Stimulated activated CD8-positive, alpha-beta memory T cell treated with anti-CD3 and anti-CD28 coated beads, Interleukin-2, amount 100 ng/mL, for 1 hour (primary cell): Measurements from ENCODE around the gene VWA3A.
"Not testable (repeated sequence)": the region's sequence is repeated elsewhere in the genome, so short reads cannot be mapped to it uniquely, and the experiment has no call there.

Experiments
- DNase-seq, 2 donors: peaks; one replicate each; pipeline ENCODE4 v3.0.0-alpha.2; 2020; ENCODE audit warnings: low read depth in 2 of 2

VWA3A gene

GRCh38 chr16:22086440-22086839, 5.9 kb upstream of the VWA3A start:
- no peak for DNase-seq

DNA sequence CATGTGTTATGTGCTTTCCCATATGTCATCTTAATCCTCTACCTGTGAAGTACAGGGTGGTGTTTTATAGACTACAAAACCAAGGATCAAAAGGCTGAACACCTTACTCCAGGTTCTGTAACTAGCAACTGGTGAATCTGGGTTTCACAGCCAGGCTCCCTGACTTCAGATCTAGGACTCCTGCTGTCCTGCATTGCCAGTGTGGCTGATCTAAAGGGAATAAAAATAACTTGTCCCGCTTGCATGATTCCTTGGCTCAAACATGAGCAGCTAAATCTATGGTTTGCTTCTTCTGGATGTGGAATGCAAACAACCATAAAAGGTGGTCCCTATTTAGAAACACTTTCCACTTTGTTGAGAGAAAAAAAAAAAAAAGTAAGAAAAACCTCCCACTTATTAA, 3.7 kb upstream of the VWA3A start:
- no peak for DNase-seq

DNA sequence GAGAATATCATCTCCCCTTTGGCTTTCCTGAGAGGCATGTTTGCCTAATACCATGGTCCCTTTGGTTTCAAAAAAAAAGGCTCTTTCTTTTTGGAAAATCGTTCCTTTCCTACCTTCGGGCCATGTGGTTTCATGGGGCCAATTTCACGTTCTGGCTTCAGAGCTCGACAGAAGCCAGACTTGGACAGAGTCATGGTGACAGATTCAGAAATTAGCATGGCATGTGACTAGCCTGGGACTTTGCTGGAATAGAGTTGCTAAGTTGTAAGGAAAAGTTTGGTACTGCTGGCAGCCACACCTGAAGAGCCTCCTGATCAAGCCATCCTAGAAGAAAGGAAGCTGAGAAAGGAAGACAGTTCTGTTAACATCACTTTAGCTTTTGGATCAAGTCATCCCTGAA, 2.4 kb upstream of the VWA3A start:
- no peak for DNase-seq

DNA sequence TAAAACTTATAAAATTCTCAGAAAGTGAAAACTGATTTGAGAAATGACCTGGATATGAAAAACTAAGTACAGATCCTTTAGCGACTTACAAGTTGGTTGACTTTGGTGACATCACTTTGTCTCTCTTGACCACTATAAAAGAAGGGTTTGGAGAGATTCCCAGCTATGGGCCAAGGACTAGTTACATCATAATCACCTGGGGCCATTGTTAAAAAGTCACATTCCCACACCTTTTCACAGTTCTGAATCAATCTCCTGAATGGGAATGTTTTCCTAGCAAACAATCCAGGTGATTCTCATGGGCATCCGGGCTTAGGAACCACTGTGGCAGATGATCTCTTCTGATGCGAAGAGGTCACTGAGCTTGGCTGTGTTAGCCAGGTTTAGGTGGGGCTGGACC, 620 bp upstream of the VWA3A start:
- no peak for DNase-seq

DNA sequence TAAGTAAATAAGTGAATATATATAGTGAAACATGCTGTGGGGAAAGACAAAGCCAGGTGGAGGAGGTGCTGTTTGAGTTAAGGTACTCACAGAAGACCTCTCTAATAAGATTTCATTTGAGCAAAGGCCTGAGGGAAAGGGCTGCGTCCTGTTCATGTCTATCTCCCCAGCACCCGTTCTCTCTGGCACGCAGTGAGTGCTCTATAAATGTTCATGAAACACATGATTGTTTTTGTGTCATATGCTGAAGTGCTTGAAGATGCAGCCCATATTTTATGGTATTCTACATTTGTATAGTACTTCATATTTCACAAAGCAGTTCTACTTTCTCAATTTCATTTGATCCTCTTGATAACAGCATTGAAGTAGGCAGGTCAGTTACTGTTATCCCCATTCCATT, 990 bp downstream of the VWA3A start:
- no peak for DNase-seq

- no peak for DNase-seq
These were observed 1.7 kb downstream of the VWA3A start for GRCh38 chr16:22093996-22094395.

DNA sequence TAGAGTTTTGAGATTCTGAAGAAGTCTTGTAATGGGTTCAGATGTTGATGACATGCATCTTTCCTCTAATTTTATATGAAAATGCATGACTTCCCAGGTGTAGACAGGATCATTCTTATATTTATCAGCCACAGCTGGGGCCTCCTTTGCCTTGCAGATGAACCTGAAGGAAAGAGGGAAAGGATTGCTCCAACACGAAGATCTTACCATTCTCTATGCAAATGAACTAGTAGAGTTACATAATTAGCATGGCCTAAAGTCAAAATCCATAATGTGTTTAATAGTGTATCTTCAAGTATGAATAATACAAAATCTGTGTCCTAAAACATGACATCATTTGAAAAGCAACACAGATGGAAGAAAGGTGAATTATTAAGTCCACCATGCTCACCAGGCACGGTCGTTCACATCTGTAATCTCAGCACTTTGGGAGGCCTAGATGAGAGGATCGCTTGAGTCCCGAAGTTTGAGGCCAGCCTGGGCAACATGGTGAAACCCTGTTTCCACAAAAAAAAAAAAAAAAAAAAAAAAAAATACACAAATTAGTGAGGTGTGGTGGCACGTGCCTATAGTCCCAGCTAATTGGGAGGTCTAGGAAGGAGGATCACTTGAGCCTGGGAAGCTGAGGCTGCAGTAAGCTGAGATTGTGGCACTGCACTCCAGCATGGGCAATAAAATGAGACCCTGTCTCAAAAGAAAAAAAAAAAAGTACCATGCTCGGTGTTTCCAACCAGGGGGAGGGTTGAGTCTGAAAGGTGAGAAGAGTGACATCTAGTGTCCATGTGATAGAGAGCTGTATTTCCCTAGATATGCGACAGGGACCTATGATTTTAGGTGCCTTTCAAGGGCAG, 6.3 kb downstream of the VWA3A start:
- DNase-seq: no peak

- no peak for DNase-seq
These were observed 7.1 kb downstream of the VWA3A start for GRCh38 chr16:22099256-22099975.

GRCh38 chr16:22103441-22103840, 11.1 kb downstream of the VWA3A start:
- DNase-seq: no peak

GRCh38 chr16:22109258-22109898, 17.0 kb downstream of the VWA3A start:
- DNase-seq: no peak

- DNase-seq: not testable (repeated sequence)
These were observed 19.3 kb downstream of the VWA3A start for GRCh38 chr16:22111629-22112028.

DNA sequence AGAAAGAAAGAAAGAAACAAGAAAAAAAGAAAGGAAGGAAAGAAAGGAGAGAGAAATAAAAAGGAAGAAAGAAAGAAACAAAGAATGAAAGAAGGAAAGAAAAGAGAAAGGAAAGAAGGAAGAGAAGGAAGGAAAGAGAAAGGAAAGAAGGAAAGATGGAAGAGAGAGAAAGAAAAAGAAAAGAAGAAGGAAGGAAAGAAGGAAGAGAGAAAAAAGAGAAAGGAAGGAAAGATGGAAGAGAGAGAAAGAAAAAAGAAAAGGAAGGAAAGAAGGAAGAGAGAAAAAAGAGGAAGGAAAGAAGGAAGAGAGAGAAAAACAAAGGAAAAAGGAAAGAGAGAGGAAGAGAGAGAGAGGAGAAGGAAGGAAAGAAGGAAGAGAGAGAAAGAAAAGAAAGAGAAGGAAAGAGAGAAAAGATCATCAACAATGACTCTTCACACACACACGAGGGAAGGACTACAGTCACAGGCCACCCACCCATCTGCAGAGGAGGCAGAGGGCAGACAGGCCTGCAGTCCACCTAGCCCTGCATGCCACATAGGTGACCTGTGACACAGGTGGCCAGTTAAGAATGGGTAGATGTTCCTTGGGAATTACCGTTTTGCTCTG, 23.9 kb downstream of the VWA3A start:
- no peak for DNase-seq

DNA sequence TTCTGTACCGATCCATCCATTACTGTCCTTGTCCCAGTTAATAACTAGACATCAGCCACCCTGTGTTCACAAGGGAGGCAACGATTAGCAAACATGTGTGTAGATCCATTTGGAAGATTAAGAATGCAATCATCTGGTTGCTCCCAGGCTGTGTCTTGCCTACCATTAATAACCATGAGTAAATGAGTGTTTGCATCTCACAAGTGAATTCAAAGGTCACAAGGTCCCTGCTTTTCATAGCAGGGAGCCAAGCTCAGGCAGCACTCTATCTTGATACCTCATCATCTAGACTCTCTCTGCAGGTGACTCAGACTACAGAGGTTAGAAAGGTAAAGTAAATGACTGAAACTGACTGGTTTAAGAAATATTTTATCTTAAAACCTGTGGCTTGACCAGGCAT, 25.3 kb downstream of the VWA3A start:
- no peak for DNase-seq

GRCh38 chr16:22120440-22120839, 28.1 kb downstream of the VWA3A start:
- DNase-seq: no peak

DNA sequence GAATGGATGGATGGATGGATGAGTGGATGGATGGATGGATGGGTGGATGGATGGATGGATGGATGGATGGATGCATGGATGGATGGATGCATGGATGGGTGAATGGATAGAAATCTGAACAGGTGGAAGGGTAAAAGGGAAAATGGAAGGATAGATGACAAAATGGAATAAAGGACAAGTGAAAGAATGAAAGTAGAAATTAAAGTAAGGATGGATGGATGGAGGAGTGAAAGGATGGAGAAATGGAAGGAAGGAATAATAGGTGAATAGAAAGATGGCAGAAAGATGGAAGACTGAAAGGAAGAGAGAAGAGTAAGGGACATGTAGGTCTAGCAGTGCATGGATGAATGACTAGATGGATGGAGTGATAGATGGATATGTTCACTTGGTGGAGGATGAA, 29.9 kb downstream of the VWA3A start:
- DNase-seq: no peak

GRCh38 chr16:22123146-22123545, 30.8 kb downstream of the VWA3A start:
- DNase-seq: no peak

- DNase-seq: no peak
These were observed 31.6 kb downstream of the VWA3A start for GRCh38 chr16:22123759-22124490.

DNA sequence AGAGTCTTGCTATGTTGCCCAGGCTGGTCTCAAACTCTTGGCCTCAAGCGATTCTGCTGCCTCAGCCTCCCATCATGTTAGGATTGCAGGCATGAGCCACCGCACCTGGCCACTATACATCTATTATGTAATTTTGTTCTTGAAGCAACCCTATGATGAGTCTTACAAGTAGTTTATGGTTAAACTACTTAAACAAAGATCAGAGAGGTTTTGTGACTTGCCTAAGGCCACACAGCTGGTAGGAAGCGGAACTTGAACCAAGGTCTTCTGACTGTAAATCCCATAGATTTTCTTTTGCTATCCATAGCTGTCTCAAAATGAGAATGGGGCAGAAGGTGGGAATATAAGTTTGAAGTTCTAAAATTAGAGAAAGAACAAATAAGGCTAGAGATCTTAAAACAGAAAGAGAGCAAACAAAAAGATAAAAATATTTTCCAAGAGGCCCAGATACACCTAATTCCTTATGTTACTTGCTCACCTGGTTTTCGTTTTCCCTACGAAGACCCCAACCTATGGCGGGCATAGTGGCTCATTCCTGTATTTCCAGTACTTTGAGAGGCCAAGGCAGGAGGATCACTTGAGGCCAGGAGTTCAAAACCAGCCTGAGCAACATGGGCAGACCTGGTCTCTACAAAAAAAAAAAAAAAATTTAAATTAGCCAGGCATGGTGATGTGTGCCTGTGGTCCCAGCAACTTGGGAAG, 32.4 kb downstream of the VWA3A start:
- no peak for DNase-seq

GRCh38 chr16:22126037-22126558, 33.8 kb downstream of the VWA3A start:
- DNase-seq: no peak

DNA sequence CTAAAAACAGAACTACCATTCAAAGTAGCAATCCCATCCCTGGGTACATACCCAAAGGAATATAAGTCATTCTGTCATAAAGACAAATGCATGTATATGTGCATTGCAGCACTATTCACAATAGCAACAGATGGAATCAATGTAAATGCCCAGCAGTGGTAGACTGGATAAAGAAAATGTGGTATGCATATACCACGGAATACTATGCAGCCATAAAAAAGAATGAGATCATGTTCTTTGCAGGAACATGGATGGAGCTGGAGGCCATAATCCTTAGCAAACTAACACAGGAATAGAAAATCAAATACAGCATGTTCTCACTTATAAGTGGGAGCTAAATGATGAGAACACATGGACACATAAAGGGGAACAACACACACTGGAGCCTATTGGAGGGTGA, 36.2 kb downstream of the VWA3A start:
- DNase-seq: not testable (repeated sequence)

DNA sequence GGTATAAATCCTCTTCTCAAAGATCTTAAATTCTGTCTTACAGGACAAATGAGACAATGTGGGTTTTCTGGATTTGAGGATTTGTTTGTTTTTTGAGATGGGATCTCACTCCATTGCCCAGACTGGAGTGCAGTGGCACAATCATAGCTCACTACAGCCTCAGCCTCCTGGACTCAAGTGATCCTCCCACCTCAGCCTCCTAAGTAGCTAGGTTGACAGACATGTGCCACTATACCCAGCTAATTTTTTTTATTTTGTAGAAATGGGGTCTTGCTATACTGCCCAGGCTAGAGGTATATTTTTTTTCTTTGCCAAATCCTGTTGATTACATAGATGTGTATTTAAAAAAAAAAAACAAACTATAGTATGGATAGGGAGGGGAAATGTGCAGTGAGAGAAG, 38.2 kb downstream of the VWA3A start:
- no peak for DNase-seq
